Gastrocnemius medialis (tissue), 4 donors: Measurements from ENCODE around the gene IGFALS.
A peak's percentile ranks its signal among the peaks of the same experiment; 100 is the strongest.

Experiments used
- CTCF ChIP-seq, 5 experiments: fragments of 450-650 bp in 3 of 5; fragments of 200-600 bp in 2 of 5; sonication (generic) in 2 of 5; IDR thresholded peaks in 4 of 5; conservative IDR thresholded peaks in 1 of 5; 1 replicate in 4 of 5; 2 replicates in 1 of 5; pipeline ENCODE4 v1.5.1; 2016 to 2019; ENCODE audit warnings: antibody characterized with exemption in 5 of 5, mild to moderate bottlenecking in 3 of 5, moderate library complexity in 3 of 5
- POLR2A ChIP-seq, 2 donors: fragments of 450-650 bp; IDR thresholded peaks; one replicate each; pipeline ENCODE4 v1.6.1; 2017; ENCODE audit warnings: antibody characterized with exemption in 2 of 2, mild to moderate bottlenecking in 2 of 2, moderate library complexity in 2 of 2

DNA sequence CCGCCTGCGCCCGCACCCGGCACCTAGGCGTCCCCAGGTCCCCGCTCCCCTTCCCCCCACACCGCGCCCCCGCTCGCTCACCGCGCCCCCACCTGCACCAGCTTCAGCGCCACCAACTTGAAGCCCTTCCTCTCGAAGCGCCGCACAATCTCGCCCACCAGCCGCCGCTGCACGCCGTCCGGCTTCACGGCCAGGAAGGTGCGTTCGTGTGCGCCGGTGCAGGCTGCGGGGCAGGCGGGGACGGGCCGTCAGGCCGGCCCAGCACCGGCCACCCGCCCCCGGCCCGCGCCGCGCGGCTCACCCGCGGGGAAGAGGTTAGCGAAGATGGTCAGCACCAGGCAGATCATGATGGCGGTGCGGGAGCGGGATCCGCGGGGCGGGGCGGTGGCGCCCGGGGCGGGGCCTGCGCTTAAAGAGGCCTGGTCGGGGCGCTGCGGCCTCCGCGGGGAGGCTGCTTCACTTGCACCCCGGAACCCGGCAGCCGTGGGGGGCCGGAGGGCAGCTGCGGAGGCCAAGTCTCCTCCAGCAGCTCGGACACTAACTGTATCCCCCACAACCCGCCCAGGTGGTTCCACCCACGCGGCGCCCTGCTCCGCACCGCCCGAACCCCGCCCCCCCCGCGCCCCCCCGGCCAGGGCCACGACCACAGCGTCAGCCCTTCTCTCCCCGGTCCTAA is 22.2 kb downstream of the IGFALS start, which contains the start of gene NME3:
- peak in 1 of 5 experiments; percentile 14 for TF ChIP-seq CTCF (IDR thresholded peaks at IDR 0.05 in 4 of 5, conservative IDR thresholded peaks at IDR 0.05 in 1 of 5)
- no peak for TF ChIP-seq POLR2A (IDR thresholded peaks at IDR 0.05)
